ENCODE results near the gene TNS1.

Gene TNS1

GRCh38 chr2:217795706-217796465 lies 206.9 kb downstream of the TNS1 start:
- TF ChIP-seq, protein P1, sequence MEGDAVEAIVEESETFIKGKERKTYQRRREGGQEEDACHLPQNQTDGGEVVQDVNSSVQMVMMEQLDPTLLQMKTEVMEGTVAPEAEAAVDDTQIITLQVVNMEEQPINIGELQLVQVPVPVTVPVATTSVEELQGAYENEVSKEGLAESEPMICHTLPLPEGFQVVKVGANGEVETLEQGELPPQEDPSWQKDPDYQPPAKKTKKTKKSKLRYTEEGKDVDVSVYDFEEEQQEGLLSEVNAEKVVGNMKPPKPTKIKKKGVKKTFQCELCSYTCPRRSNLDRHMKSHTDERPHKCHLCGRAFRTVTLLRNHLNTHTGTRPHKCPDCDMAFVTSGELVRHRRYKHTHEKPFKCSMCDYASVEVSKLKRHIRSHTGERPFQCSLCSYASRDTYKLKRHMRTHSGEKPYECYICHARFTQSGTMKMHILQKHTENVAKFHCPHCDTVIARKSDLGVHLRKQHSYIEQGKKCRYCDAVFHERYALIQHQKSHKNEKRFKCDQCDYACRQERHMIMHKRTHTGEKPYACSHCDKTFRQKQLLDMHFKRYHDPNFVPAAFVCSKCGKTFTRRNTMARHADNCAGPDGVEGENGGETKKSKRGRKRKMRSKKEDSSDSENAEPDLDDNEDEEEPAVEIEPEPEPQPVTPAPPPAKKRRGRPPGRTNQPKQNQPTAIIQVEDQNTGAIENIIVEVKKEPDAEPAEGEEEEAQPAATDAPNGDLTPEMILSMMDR (IDR thresholded peaks at IDR 0.05; ENCODE audit: insufficient read depth, low read depth, low read length, missing control alignments): no peak

DNA sequence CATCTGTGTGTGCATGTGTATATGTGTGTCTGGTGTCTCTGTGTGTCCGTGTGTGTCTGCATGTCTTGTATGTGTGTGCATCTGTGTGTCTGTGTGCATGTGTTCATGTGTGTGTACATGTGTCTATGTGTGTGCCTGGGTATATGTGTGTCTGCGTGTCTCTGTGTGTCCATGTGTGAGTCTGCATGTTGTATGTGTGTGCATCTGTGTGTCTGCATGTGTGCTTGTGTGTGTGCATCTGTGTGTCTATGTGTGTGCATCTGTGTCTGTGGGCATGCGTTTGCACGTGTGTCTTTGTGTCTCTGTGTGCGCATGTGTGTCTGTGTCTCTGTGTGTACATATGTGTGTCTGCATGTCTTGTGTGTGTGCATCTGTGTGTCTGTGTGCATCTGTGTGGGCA lies 207.7 kb downstream of the TNS1 start:
- no peak for DNase-seq (ENCODE audit: low read depth)
- H3K4me3 ChIP-seq (ENCODE audit: low read depth, low read length): no peak overlapping the region
- TF ChIP-seq, protein P1 (IDR thresholded peaks at IDR 0.05; ENCODE audit: insufficient read depth, low read depth, low read length, missing control alignments): no peak

More at GRCh38 chr2:217795706-217796465, 206.9 kb downstream of the TNS1 start:
- no peak for DNase-seq (ENCODE audit: low read depth)
- no peak overlapping the region for H3K4me3 ChIP-seq (ENCODE audit: low read depth, low read length)

GRCh38 chr2:217794133-217794986 lies 208.4 kb downstream of the TNS1 start:
- no peak overlapping the region for H3K4me3 ChIP-seq (ENCODE audit: low read depth, low read length)
- TF ChIP-seq, protein P1 (IDR thresholded peaks at IDR 0.05; ENCODE audit: insufficient read depth, low read depth, low read length, missing control alignments): no peak
- no peak for DNase-seq (ENCODE audit: low read depth)

DNA sequence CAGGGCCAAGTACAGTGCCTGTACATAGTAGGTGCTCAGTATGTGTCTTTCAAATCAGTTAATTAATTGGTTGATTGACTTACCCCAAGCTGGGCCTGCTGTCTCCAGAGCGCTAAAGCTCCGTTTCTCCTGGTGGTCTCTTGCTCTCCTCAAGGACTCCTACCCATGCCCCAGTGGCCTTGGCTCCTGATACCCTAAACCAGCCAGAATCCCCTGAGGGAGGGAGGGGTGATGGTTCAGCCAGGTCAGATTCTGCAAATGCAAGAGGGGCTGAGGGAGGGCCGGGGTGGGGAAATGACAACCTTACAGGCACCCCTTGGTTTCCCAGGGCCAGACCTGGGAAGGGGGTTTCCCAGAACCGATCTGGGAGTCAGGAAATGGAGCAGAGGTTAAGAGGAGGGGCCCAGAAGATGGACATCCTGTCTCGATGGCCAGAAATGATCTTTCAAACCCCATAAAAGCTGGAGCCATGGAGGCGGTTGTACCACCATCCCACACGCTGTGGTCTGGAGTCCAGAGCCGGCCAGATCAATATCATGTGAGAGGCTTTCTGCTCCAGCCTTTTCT lies 209.1 kb downstream of the TNS1 start:
- TF ChIP-seq, protein P1 (IDR thresholded peaks at IDR 0.05; ENCODE audit: insufficient read depth, low read depth, low read length, missing control alignments): no peak
- DNase-seq (ENCODE audit: low read depth): no peak
- H3K4me3 ChIP-seq (ENCODE audit: low read depth, low read length): no peak overlapping the region

DNA sequence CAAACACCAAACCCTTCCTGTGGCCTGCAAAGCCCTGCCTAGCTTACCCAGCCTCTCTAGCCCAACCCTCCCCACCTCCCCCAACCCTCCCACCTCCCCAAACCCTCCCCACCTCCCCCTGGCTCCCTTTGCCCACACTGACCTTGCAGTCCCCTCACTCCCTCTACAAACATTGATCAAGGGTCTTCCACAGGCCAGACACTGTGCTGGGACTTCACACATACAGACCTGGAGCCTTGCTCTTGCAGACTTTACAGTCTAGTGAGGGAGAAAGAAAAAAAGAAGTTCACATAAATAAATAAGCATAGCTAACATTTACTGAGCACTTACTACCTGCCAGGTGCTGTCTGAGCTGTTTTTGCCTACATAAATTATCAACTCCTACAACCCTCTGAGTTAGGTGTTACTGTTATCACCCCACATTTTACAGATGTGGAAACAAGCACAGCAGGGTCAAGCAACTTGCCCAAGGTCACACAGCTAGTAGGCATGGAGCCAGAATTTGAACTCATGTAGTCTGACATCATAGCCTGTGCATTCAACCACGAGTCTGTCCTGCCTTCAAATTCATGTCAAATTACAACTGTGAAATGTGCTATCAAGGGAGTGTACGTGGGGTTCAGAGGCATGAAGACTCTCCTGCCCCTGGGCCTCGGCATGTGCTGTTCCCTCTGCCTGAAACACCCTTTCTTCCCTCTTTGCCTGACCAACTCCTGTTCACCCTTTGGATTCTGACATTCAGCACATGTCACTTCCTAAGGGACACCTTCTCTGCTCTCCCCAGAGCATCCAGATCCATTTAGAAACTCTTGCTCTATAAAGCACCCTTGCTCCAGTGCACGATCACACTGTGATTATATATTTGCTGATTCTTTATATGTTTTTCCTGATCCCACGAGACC lies 209.9 kb downstream of the TNS1 start:
- no peak overlapping the region for H3K4me3 ChIP-seq (ENCODE audit: low read depth, low read length)
- TF ChIP-seq, protein P1 (IDR thresholded peaks at IDR 0.05; ENCODE audit: insufficient read depth, low read depth, low read length, missing control alignments): no peak
- DNase-seq (ENCODE audit: low read depth): no peak

DNA sequence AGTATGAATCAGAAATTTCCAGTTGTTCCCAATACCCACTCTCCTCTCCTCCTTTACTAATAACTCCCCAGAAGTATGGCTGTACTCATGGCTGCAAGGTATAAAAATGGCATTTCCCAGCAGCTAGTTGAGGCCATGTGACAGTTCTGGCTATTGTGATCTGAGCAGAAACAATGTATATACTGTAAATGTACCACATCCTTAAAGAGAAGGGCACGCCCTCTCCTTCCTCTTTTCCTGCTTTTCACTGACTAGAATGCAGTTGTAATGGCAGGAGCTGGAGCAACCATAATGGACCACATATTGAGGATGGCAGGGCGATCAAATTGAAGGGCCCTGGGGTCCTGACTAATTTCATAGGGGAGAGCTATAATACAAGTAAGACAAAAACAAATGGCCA lies 211.2 kb downstream of the TNS1 start:
- TF ChIP-seq, protein P1 (IDR thresholded peaks at IDR 0.05; ENCODE audit: insufficient read depth, low read depth, low read length, missing control alignments): no peak
- DNase-seq (ENCODE audit: low read depth): no peak
- no peak overlapping the region for H3K4me3 ChIP-seq (ENCODE audit: low read depth, low read length)

All from GM12865 (cell line).